ENCODE measurements around the gene PDGFRB.

PDGFRB gene

DNA sequence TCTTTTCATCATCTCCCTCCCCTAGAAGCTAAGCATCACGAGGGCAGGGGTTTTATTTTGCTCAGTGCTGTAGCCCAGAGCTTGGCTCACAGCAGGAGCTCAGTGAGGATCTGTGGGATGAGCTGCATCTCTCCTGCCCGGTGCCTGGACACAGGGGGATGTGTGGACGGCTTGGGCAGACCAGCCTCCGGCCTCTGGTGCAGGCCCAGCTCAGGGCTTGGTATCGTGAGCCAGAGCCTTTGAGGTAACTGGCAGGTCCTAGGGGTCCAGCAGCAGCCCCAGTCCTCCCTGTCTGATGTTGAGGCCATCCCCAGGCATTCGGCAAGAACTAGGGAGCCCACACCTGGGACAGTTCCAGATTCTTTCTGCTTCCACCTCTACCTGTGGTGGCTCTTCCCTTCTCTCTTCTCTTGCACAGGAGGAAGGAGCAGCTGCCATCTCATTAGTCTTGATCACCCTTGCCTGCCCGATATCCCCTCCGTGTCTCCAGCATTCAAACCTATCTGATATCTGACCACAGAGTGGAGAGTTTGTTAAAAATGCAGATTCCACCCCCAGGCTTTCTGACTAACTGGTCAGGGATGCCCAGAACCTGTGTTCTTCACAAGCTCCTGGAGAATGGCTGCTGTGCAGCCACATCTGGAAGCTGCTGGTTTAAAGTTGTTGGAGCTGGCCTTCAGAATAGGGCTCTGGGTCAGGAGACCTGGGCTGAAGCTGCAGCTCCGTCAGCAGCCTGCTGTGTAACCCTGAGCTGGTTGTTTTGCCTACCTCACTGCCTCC lies 26.3 kb upstream of the PDGFRB start:
- no peak overlapping the region for H3K4me3 ChIP-seq (ENCODE audit: low read depth, low read length)
- no peak for TF ChIP-seq CTCF (IDR thresholded peaks at IDR 0.05; ENCODE audit: low read depth, low read length)
- TF ChIP-seq POLR2A (IDR thresholded peaks at IDR 0.05; ENCODE audit: extremely low read depth, insufficient read length): no peak
- TF ChIP-seq MYC (IDR thresholded peaks at IDR 0.05; ENCODE audit: low read depth, low read length): no peak
- TF ChIP-seq, protein P1, sequence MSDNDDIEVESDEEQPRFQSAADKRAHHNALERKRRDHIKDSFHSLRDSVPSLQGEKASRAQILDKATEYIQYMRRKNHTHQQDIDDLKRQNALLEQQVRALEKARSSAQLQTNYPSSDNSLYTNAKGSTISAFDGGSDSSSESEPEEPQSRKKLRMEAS (IDR thresholded peaks at IDR 0.05; ENCODE audit: low read depth, low read length): no peak
- no peak for DNase-seq (ENCODE audit: low read depth)

GRCh38 chr5:150181027-150181426 lies 25.4 kb upstream of the PDGFRB start:
- DNase-seq (ENCODE audit: low read depth): peak; percentile 16
- no peak overlapping the region for H3K4me3 ChIP-seq (ENCODE audit: low read depth, low read length)
- TF ChIP-seq, protein P1 (IDR thresholded peaks at IDR 0.05; ENCODE audit: low read depth, low read length): no peak
- no peak for TF ChIP-seq POLR2A (IDR thresholded peaks at IDR 0.05; ENCODE audit: extremely low read depth, insufficient read length)
- TF ChIP-seq CTCF (IDR thresholded peaks at IDR 0.05; ENCODE audit: low read depth, low read length): no peak
- no peak for TF ChIP-seq MYC (IDR thresholded peaks at IDR 0.05; ENCODE audit: low read depth, low read length)

GRCh38 chr5:150180241-150181026 lies 24.8 kb upstream of the PDGFRB start:
- TF ChIP-seq, protein P1 (IDR thresholded peaks at IDR 0.05; ENCODE audit: low read depth, low read length): no peak
- TF ChIP-seq MYC (IDR thresholded peaks at IDR 0.05; ENCODE audit: low read depth, low read length) (no peak), CTCF (IDR thresholded peaks at IDR 0.05; ENCODE audit: low read depth, low read length) (no peak), POLR2A (IDR thresholded peaks at IDR 0.05; ENCODE audit: extremely low read depth, insufficient read length) (no peak)
- no peak overlapping the region for H3K4me3 ChIP-seq (ENCODE audit: low read depth, low read length)
- peak; percentile 68 for DNase-seq (ENCODE audit: low read depth)

DNA sequence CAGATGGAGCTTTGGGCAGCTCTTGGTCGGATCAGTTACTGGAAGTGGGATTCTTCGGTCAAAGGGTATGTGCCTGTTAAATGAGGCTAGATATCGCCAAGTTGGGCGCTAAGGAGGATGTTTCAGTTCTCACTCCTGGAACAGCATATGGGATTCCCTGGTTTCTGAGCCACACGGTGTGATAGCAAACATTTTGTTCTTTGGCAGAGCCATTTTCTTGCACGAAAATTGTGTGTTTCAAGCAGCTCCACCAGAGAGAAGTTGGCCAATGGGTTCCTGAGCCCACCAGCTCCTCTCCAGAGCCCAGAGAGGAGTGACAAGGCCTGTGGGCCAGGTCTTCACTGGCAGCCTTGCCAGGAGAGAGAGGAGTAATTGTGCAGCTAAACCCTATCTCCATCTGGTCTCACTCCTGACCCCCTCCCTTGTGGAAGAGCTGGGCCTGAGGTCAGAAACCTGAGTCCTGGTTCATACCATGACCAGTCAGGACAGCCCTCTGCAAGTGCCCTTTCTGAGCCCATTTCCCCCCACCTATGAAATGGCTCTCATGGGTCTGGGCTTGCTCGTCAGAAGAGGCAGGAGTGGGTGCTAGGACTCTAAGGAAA lies 23.5 kb upstream of the PDGFRB start:
- TF ChIP-seq POLR2A (IDR thresholded peaks at IDR 0.05; ENCODE audit: extremely low read depth, insufficient read length) (no peak), MYC (IDR thresholded peaks at IDR 0.05; ENCODE audit: low read depth, low read length) (no peak), CTCF (IDR thresholded peaks at IDR 0.05; ENCODE audit: low read depth, low read length) (no peak)
- TF ChIP-seq, protein P1 (IDR thresholded peaks at IDR 0.05; ENCODE audit: low read depth, low read length): no peak
- no peak for DNase-seq (ENCODE audit: low read depth)
- H3K4me3 ChIP-seq (ENCODE audit: low read depth, low read length): no peak overlapping the region

DNA sequence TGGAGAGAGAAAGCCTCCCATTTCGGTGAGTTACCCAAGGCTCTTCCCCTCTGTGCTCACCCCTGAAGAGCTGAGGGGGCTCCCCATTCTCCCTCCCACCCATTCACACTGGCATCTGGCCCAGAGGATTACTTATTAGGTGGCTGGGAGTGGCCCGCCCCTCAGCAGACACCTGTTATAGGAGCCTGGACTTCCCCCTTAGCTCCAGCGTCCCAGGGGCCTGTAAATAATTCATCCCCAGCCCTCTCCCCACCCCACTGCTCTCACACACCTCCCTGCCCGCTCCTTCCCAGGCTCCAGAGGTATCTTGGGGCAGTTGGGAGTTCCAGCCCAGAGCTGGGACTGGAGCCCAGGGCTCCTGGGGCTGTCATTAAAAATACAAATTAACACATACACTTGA lies 22.6 kb upstream of the PDGFRB start:
- DNase-seq (ENCODE audit: low read depth): no peak
- H3K4me3 ChIP-seq (ENCODE audit: low read depth, low read length): no peak overlapping the region
- no peak for TF ChIP-seq POLR2A (IDR thresholded peaks at IDR 0.05; ENCODE audit: extremely low read depth, insufficient read length)
- no peak for TF ChIP-seq CTCF (IDR thresholded peaks at IDR 0.05; ENCODE audit: low read depth, low read length)
- TF ChIP-seq, protein P1 (IDR thresholded peaks at IDR 0.05; ENCODE audit: low read depth, low read length): no peak
- no peak for TF ChIP-seq MYC (IDR thresholded peaks at IDR 0.05; ENCODE audit: low read depth, low read length)
